CD4-positive, alpha-beta T cell (primary cell): ENCODE results near the gene RASAL2. TPM values are rescaled to one million over a fixed set of nuclear protein-coding genes. Genes with fewer than 3 reads are reported as not detected.

Experiments used
- ATAC-seq: fragments of 200-7000 bp; cut with Tn5 transposase; one replicate; pipeline ENCODE4 v1.10.0; 2022; ENCODE audit warnings: mild to moderate bottlenecking; ENCODE audit not compliant: poor library complexity
- CTCF ChIA-PET: fragments of 350-600 bp; sonication (Branson Sonifier 250); formaldehyde crosslinking; loops from one replicate; lab custom pipeline; 2021; ENCODE audit warnings: antibody characterized with exemption, inconsistent platforms; lab: Charles Lee
- POLR2A ChIA-PET: fragments of 350-600 bp; sonication (Branson Sonifier 250); formaldehyde crosslinking; loops from one replicate; lab custom pipeline; 2021; ENCODE audit warnings: antibody characterized with exemption, inconsistent platforms; lab: Charles Lee
- DNase-seq, 14 experiments: peaks; one replicate each; pipeline ENCODE4 v3.0.0-alpha.2; 2013 to 2020; ENCODE audit warnings: mixed read lengths in 2 of 14
- H3K27ac ChIP-seq, 2 donors: one replicate each; pipeline versions ENCODE4 v1.5.1 to v1.7.0; 2013; ENCODE audit warnings: low read length in 2 of 2, low read depth in 1 of 2, mild to moderate bottlenecking in 1 of 2
- H3K27me3 ChIP-seq, 2 experiments: 1 replicate in 1 of 2; 2 replicates in 1 of 2; pipeline versions ENCODE4 v1.6.1 to v1.7.0; 2013; ENCODE audit warnings: low read length in 2 of 2, control low read depth in 1 of 2, mild to moderate bottlenecking in 1 of 2, moderate library complexity in 1 of 2; ENCODE audit not compliant: insufficient read depth in 2 of 2, control insufficient read depth in 1 of 2
- H3K36me3 ChIP-seq: one replicate; pipeline ENCODE4 v1.6.1; 2013; ENCODE audit warnings: low read length, control low read depth; ENCODE audit not compliant: insufficient read depth
- H3K4me1 ChIP-seq: one replicate; pipeline ENCODE4 v1.6.1; 2013; ENCODE audit warnings: low read length, control low read depth; ENCODE audit not compliant: insufficient read depth
- H3K4me3 ChIP-seq: one replicate; pipeline ENCODE4 v1.5.1; 2013; ENCODE audit warnings: mild to moderate bottlenecking, low read length, moderate library complexity
- H3K9me3 ChIP-seq, 2 experiments: 1 replicate in 1 of 2; 2 replicates in 1 of 2; pipeline versions ENCODE4 v1.6.1 to v1.7.0; 2013; ENCODE audit warnings: low read length in 2 of 2, mild to moderate bottlenecking in 2 of 2, control low read depth in 1 of 2, moderate library complexity in 1 of 2; ENCODE audit not compliant: control insufficient read depth in 1 of 2, insufficient read depth in 1 of 2
- H3K27ac Mint-ChIP-seq: one replicate; pipeline ENCODE4 v1.8.0; 2020; ENCODE audit warnings: mixed read lengths
- H3K27me3 Mint-ChIP-seq: one replicate; pipeline ENCODE4 v1.8.0; 2021; ENCODE audit warnings: mixed read lengths
- H3K36me3 Mint-ChIP-seq: one replicate; pipeline ENCODE4 v1.8.0; 2021; ENCODE audit warnings: low read depth, mixed read lengths
- H3K4me1 Mint-ChIP-seq: one replicate; pipeline ENCODE4 v1.8.0; 2021; ENCODE audit warnings: low read depth, mixed read lengths
- H3K4me3 Mint-ChIP-seq: one replicate; pipeline ENCODE4 v1.8.0; 2020; ENCODE audit warnings: mild to moderate bottlenecking, mixed read lengths
- H3K9me3 Mint-ChIP-seq: one replicate; pipeline ENCODE4 v1.8.0; 2020; ENCODE audit warnings: mixed read lengths
- CTCF ChIP-seq: fragments of 200-600 bp; IDR thresholded peaks from one replicate; pipeline ENCODE4 v1.8.0; 2022; ENCODE audit warnings: antibody characterized with exemption, mild to moderate bottlenecking
- intact Hi-C, 2 experiments: fragments of 100-400 bp; cut with DNase I in 1 of 2; cut with micrococcal nuclease in 1 of 2; formaldehyde crosslinking; loops; one replicate each; pipeline versions ENCODE4 v1.15.1 to v1.9.0; 2023 to 2025; cut with DNase I, micrococcal nuclease
- total RNA-seq, 174 experiments: library from RNA in 2 of 174; stranded (reverse) in 2 of 174; gene quantifications; one replicate each; pipeline ENCODE4 v1.2.3 and lab custom pipeline; 2021 to 2026

RASAL2 gene
- total RNA-seq, 2 experiments from 2014 or later: 0.03 TPM; not detected in 1

- DNase-seq (no peak), ATAC-seq (no peak)
- H3K4me3 Mint-ChIP-seq: no peak overlapping the region
- H3K27me3 Mint-ChIP-seq: peaks cover 5% of the 10 kb centered on the region
- H3K36me3 Mint-ChIP-seq: no peaks in the 10 kb centered on the region
- POLR2A ChIA-PET: no interaction called here
- intact Hi-C loops: loop anchor here in 1 of 2 experiments (5.0 kb wide), 1 partner anchor 52 kb away; no protein-coding TSS in a partner anchor
- H3K27ac Mint-ChIP-seq: no peak overlapping the region
- Histone ChIP-seq H3K9me3 (no peaks in the 10 kb centered on the region), H3K27ac (no peak overlapping the region), H3K27me3 (no peaks in the 10 kb centered on the region), H3K36me3 (no peaks in the 10 kb centered on the region), H3K4me3 (no peak overlapping the region), H3K4me1 (no peaks in the 10 kb centered on the region)
- H3K4me1 Mint-ChIP-seq: no peaks in the 10 kb centered on the region
- CTCF ChIA-PET: no interaction called here
- TF ChIP-seq CTCF: no peak
- no peaks in the 10 kb centered on the region for H3K9me3 Mint-ChIP-seq
Measured at GRCh38 chr1:178409541-178409940, 315.6 kb downstream of the RASAL2 start.

GRCh38 chr1:178411756-178412399 lies 318.0 kb downstream of the RASAL2 start:
- ChIA-PET POLR2A (interaction anchor here (0.7 kb wide), 1 partner anchor 94 kb away, joined by 4 read pairs; no protein-coding TSS in a partner anchor), CTCF (no interaction called here)
- Histone ChIP-seq H3K27ac (no peak overlapping the region), H3K4me3 (no peak overlapping the region), H3K36me3 (no peaks in the 10 kb centered on the region), H3K27me3 (no peaks in the 10 kb centered on the region), H3K9me3 (no peaks in the 10 kb centered on the region), H3K4me1 (no peaks in the 10 kb centered on the region)
- ATAC-seq (no peak), DNase-seq (no peak)
- Mint-ChIP-seq H3K4me1 (no peaks in the 10 kb centered on the region), H3K27ac (no peak overlapping the region), H3K4me3 (no peak overlapping the region), H3K36me3 (no peaks in the 10 kb centered on the region), H3K9me3 (peaks cover 2% of the 10 kb centered on the region), H3K27me3 (peaks cover 5% of the 10 kb centered on the region)
- no peak for TF ChIP-seq CTCF
- intact Hi-C loops: no loop called here

- DNase-seq (no peak), ATAC-seq (no peak)
- Histone ChIP-seq H3K27ac (no peak overlapping the region), H3K36me3 (no peaks in the 10 kb centered on the region), H3K9me3 (peaks cover 0 to 2% of the 10 kb centered on the region in 2 experiments), H3K27me3 (no peaks in the 10 kb centered on the region), H3K4me1 (no peaks in the 10 kb centered on the region), H3K4me3 (no peak overlapping the region)
- Mint-ChIP-seq H3K4me1 (no peaks in the 10 kb centered on the region), H3K36me3 (no peaks in the 10 kb centered on the region), H3K27me3 (peaks cover 5% of the 10 kb centered on the region), H3K9me3 (peaks cover 5% of the 10 kb centered on the region), H3K4me3 (no peak overlapping the region), H3K27ac (no peak overlapping the region)
- ChIA-PET CTCF (no interaction called here), POLR2A (interaction anchor here (0.7 kb wide), 1 partner anchor 94 kb away, joined by 4 read pairs; no protein-coding TSS in a partner anchor)
- TF ChIP-seq CTCF: no peak
- intact Hi-C loops: no loop called here
Measured at GRCh38 chr1:178412400-178412770, 318.5 kb downstream of the RASAL2 start.
